ENCODE results near the gene PIP5K1B. TPM values are rescaled to one million over a fixed set of nuclear protein-coding genes. Genes with fewer than 3 reads are reported as not detected.

Gene PIP5K1B
- total RNA-seq, 1 experiment from 2014 or later = 0.20 TPM

- Histone ChIP-seq H3K4me1 (ENCODE audit: control insufficient read depth in 1 of 2, insufficient read depth in 2 of 2, low read length in 2 of 2) (no peaks in the 10 kb centered on the region), H4K20me1 (ENCODE audit: insufficient read depth) (no peaks in the 10 kb centered on the region), H3K9me2 (ENCODE audit: insufficient read depth) (no peaks in the 10 kb centered on the region), H3K79me2 (ENCODE audit: insufficient read depth, low read length) (no peaks in the 10 kb centered on the region), H2AFZ (ENCODE audit: low read depth, low read length, poor library complexity, severe bottlenecking) (no peak overlapping the region), H3K9me3 (ENCODE audit: control insufficient read depth in 1 of 2, insufficient read depth in 1 of 2, low read depth in 1 of 2, low read length in 2 of 2) (no peaks in the 10 kb centered on the region), H3K27me3 (ENCODE audit: insufficient read depth, low read length) (peaks cover 39% of the 10 kb centered on the region), H3K4me2 (ENCODE audit: low read length) (no peak overlapping the region), H3K27ac (ENCODE audit: low read depth, low read length) (no peak overlapping the region), H3K36me3 (ENCODE audit: control insufficient read depth in 1 of 2, insufficient read depth in 2 of 2, low read length in 2 of 2) (no peaks in the 10 kb centered on the region), H3K9ac (ENCODE audit: low read length) (no peak overlapping the region), H3K4me3 (replicated peaks in 1 of 2; ENCODE audit: low read depth in 1 of 2, low read length in 2 of 2) (no peak overlapping the region)
- intact Hi-C loops (cut with micrococcal nuclease) = no loop called here
- no peak for ATAC-seq
- no TSS peak for BruUV-seq (replicated peaks)
- CTCF ChIA-PET = no interaction called here
- POLR2A ChIA-PET = interaction anchor here (0.7 kb wide), 1 partner anchor 10 kb away, joined by 3 read pairs; no protein-coding TSS in a partner anchor
- no peak for DNase-seq (ENCODE audit: low read depth, low spot score)
- RAD21 ChIA-PET (ENCODE audit: low non-redundant PET in 1 of 2, low total read pairs in 2 of 2, uncharacterized antibody in 2 of 2, unreplicated experiment in 2 of 2) = no interaction called here
- TF ChIP-seq RAD21 (IDR thresholded peaks at IDR 0.05; ENCODE audit: low read depth) (no peak), SRF (IDR thresholded peaks at IDR 0.05; ENCODE audit: low read depth) (no peak), CBX3 (IDR thresholded peaks at IDR 0.05; ENCODE audit: low read depth) (no peak), SP1 (IDR thresholded peaks at IDR 0.05; ENCODE audit: low read depth) (no peak), ELF1 (IDR thresholded peaks at IDR 0.05; ENCODE audit: borderline replicate concordance, low read depth) (no peak), POLR2A (IDR thresholded peaks at IDR 0.05; ENCODE audit: borderline replicate concordance, extremely low read depth, insufficient read depth, insufficient read length) (no peak), EGR1 (IDR thresholded peaks at IDR 0.05; ENCODE audit: low read depth) (no peak), ZNF274 (IDR thresholded peaks at IDR 0.05; ENCODE audit: low read depth, low read length) (no peak), TCF7L2 (IDR thresholded peaks at IDR 0.05; ENCODE audit: borderline replicate concordance, extremely low read depth, insufficient read depth, insufficient read length) (no peak), POLR2AphosphoS5 (IDR thresholded peaks at IDR 0.05; ENCODE audit: low read depth, low read length) (no peak), FOSL1 (IDR thresholded peaks at IDR 0.05; ENCODE audit: low read depth) (no peak), ATF3 (IDR thresholded peaks at IDR 0.05) (no peak), JUND (IDR thresholded peaks at IDR 0.05) (no peak), EZH2phosphoT487 (IDR thresholded peaks at IDR 0.05; ENCODE audit: borderline replicate concordance) (no peak)
Observed at GRCh38 chr9:68732405-68733020, 27.5 kb downstream of the PIP5K1B start.

All from HCT116 (cell line).